GM23338 (cell line): Measurements from ENCODE around the gene C14orf180. TPM values are rescaled to one million over a fixed set of nuclear protein-coding genes. Genes with fewer than 3 reads are reported as not detected.
A peak's percentile ranks its signal among the peaks of the same experiment; 100 is the strongest.

Experiments used
- ATAC-seq: fragments of 200-7000 bp; cut with Tn5 transposase; 3 replicates; pipeline ENCODE4 v1.9.1; 2020
- DNase-seq: peaks from one replicate; pipeline ENCODE4 v3.0.0-alpha.2; 2015; ENCODE audit warnings: low spot score
- H2AFZ ChIP-seq: fragments of 200-600 bp; sonication (generic); 2 replicates; pipeline ENCODE4 v1.8.0; 2016; ENCODE audit warnings: antibody characterized with exemption, mild to moderate bottlenecking, moderate library complexity
- H3F3A ChIP-seq: fragments of 200-600 bp; sonication (generic); replicated peaks from 2 replicates; pipeline ENCODE4 v1.8.0; 2017; ENCODE audit warnings: antibody characterized with exemption, mixed run types, low read depth
- H3K27ac ChIP-seq: fragments of 200-600 bp; sonication (generic); 2 replicates; pipeline ENCODE4 v1.6.1; 2016; ENCODE audit warnings: low read depth
- H3K27me3 ChIP-seq: fragments of 200-600 bp; sonication (generic); 2 replicates; pipeline ENCODE4 v1.8.0; 2016; ENCODE audit warnings: mild to moderate bottlenecking, mixed run types, moderate library complexity; ENCODE audit not compliant: insufficient read depth
- H3K36me3 ChIP-seq: fragments of 200-600 bp; sonication (generic); 2 replicates; pipeline ENCODE4 v1.8.0; 2016; ENCODE audit warnings: mild to moderate bottlenecking; ENCODE audit not compliant: insufficient read depth
- H3K4me1 ChIP-seq: fragments of 200-600 bp; sonication (generic); 2 replicates; pipeline ENCODE4 v1.8.0; 2016; ENCODE audit warnings: mild to moderate bottlenecking, moderate library complexity; ENCODE audit not compliant: insufficient read depth
- H3K4me2 ChIP-seq: fragments of 200-600 bp; sonication (generic); 2 replicates; pipeline ENCODE4 v1.7.1; 2017; ENCODE audit warnings: mixed run types
- H3K4me3 ChIP-seq: fragments of 200-600 bp; sonication (generic); 2 replicates; pipeline ENCODE4 v1.6.1; 2016; ENCODE audit warnings: mixed run types
- H3K79me2 ChIP-seq: fragments of 200-600 bp; sonication (generic); replicated peaks from 2 replicates; pipeline ENCODE4 v1.8.0; 2017; ENCODE audit warnings: mild to moderate bottlenecking; ENCODE audit not compliant: insufficient read depth
- H3K9me2 ChIP-seq: fragments of 200-600 bp; sonication (generic); 2 replicates; pipeline ENCODE4 v1.8.0; 2017; ENCODE audit not compliant: insufficient read depth
- H4K20me1 ChIP-seq: fragments of 200-600 bp; sonication (generic); replicated peaks from 2 replicates; pipeline ENCODE4 v1.8.0; 2017; ENCODE audit warnings: mild to moderate bottlenecking; ENCODE audit not compliant: insufficient read depth
- H3K27ac Mint-ChIP-seq: 2 replicates; pipeline ENCODE4 v1.8.0; 2020; ENCODE audit warnings: inconsistent platforms, mild to moderate bottlenecking, moderate library complexity, mixed read lengths
- H3K27me3 Mint-ChIP-seq: 3 replicates; pipeline ENCODE4 v1.8.0; 2022; ENCODE audit warnings: low read depth, mild to moderate bottlenecking, moderate library complexity, mixed read lengths, inconsistent platforms; ENCODE audit not compliant: insufficient read depth, poor library complexity
- H3K36me3 Mint-ChIP-seq: 3 replicates; pipeline ENCODE4 v1.8.0; 2021; ENCODE audit warnings: low read depth, mild to moderate bottlenecking, inconsistent platforms, moderate library complexity, mixed read lengths
- H3K4me1 Mint-ChIP-seq: 3 replicates; pipeline ENCODE4 v1.8.0; 2020; ENCODE audit warnings: mild to moderate bottlenecking, inconsistent platforms, mixed read lengths
- H3K4me3 Mint-ChIP-seq: 3 replicates; pipeline ENCODE4 v1.8.0; 2021; ENCODE audit warnings: moderate library complexity, mild to moderate bottlenecking, inconsistent platforms, mixed read lengths
- H3K9me3 Mint-ChIP-seq: 3 replicates; pipeline ENCODE4 v1.8.0; 2020; ENCODE audit warnings: moderate library complexity, mild to moderate bottlenecking, inconsistent platforms, mixed read lengths
- CREB1 ChIP-seq: fragments of 250-450 bp; sonication (Bioruptor Pico); IDR thresholded peaks from 2 replicates; pipeline ENCODE4 v1.5.0; 2020; ENCODE audit warnings: low read depth, mild to moderate bottlenecking, moderate library complexity
- CTCF ChIP-seq, 2 experiments: fragments of 200-600 bp in 1 of 2; sonication (generic) in 1 of 2; conservative IDR thresholded peaks; 2 replicates each; pipeline versions ENCODE4 v1.5.1 to v1.6.1; 2016 to 2017; ENCODE audit warnings: antibody characterized with exemption in 2 of 2, low read depth in 2 of 2, mild to moderate bottlenecking in 2 of 2, moderate library complexity in 1 of 2
- ETS1 ChIP-seq: IDR thresholded peaks from 2 replicates; pipeline ENCODE4 v1.6.1; 2016; ENCODE audit warnings: antibody characterized with exemption
- EZH2 ChIP-seq: fragments of 200-600 bp; sonication (generic); IDR thresholded peaks from one replicate; pipeline ENCODE4 v1.8.0; 2017; ENCODE audit warnings: antibody characterized with exemption, mild to moderate bottlenecking, low read depth; ENCODE audit not compliant: unreplicated experiment
- EZH2phosphoT487 ChIP-seq: fragments of 200-600 bp; sonication (generic); IDR thresholded peaks from one replicate; pipeline ENCODE4 v1.8.1; 2018; ENCODE audit warnings: antibody characterized with exemption; ENCODE audit not compliant: unreplicated experiment
- JUNB ChIP-seq: IDR thresholded peaks from one replicate; pipeline ENCODE4 v1.6.1; 2016; ENCODE audit warnings: antibody characterized with exemption; ENCODE audit not compliant: unreplicated experiment
- NANOG ChIP-seq: IDR thresholded peaks from 2 replicates; pipeline ENCODE4 v1.6.1; 2016; ENCODE audit warnings: antibody characterized with exemption, borderline replicate concordance
- POLR2AphosphoS5 ChIP-seq: IDR thresholded peaks from 2 replicates; pipeline ENCODE4 v1.6.1; 2016; ENCODE audit warnings: antibody characterized with exemption, low read depth
- REST ChIP-seq: IDR thresholded peaks from one replicate; pipeline ENCODE4 v1.6.1; 2018; ENCODE audit warnings: antibody characterized with exemption; ENCODE audit not compliant: unreplicated experiment
- STAT1 ChIP-seq: IDR thresholded peaks from one replicate; pipeline ENCODE4 v1.6.1; 2016; ENCODE audit warnings: antibody characterized with exemption; ENCODE audit not compliant: unreplicated experiment
- ZNF114 ChIP-seq: fragments of 250-450 bp; sonication (Bioruptor Pico); IDR thresholded peaks from 2 replicates; pipeline ENCODE4 v1.5.0; 2020; ENCODE audit warnings: mild to moderate bottlenecking, moderate library complexity
- ZNF331 ChIP-seq: fragments of 250-450 bp; sonication (Bioruptor Pico); IDR thresholded peaks from 2 replicates; pipeline ENCODE4 v1.5.0; 2020; ENCODE audit warnings: low read depth, mild to moderate bottlenecking, moderate library complexity
- ZNF462 ChIP-seq: fragments of 250-450 bp; sonication (Bioruptor Pico); IDR thresholded peaks from 2 replicates; pipeline ENCODE4 v1.5.0; 2020; ENCODE audit warnings: mild to moderate bottlenecking, moderate library complexity
- polyA plus RNA-seq: library from polyadenylated mRNA; unstranded; fragments of >200 nt; fragmentation: Nextera tagmentation; extraction: Ambion mirVana; gene quantifications from 2 replicates; pipeline ENCODE4 v1.2.1, GENCODE V29; 2016
- total RNA-seq: library from RNA; depleted of rRNA; stranded (reverse); fragments of >200 nt; shearing (Covaris generic); gene quantifications from 2 replicates; pipeline ENCODE4 v1.2.3, GENCODE V29; 2014

Gene C14orf180
- total and polyA plus RNA-seq, 2 experiments from 2014 or later, result not detected

GRCh38 chr14:104563191-104563741 lies 16.3 kb upstream of the C14orf180 start:
- Mint-ChIP-seq H3K9me3 (no peaks in the 10 kb centered on the region), H3K27me3 (peaks cover 13% of the 10 kb centered on the region), H3K36me3 (no peaks in the 10 kb centered on the region), H3K4me3 (no peak overlapping the region), H3K4me1 (peaks cover 4% of the 10 kb centered on the region; the same call in 2 of the 3 replicates), H3K27ac (no peak overlapping the region)
- DNase-seq, result no peak
- Histone ChIP-seq H3F3A (no peaks in the 10 kb centered on the region), H3K27ac (no peak overlapping the region), H3K4me3 (no peak overlapping the region), H2AFZ (peak overlapping the region; percentile 91), H3K27me3 (no peaks in the 10 kb centered on the region), H3K9me2 (no peaks in the 10 kb centered on the region), H3K4me1 (no peaks in the 10 kb centered on the region), H4K20me1 (no peaks in the 10 kb centered on the region), H3K4me2 (no peak overlapping the region), H3K36me3 (no peaks in the 10 kb centered on the region), H3K79me2 (no peaks in the 10 kb centered on the region)
- TF ChIP-seq ETS1 (no peak), EZH2phosphoT487 (no peak), NANOG (no peak), POLR2AphosphoS5 (no peak), REST (no peak), ZNF114 (no peak), ZNF331 (CRISPR knock-in tag) (no peak), STAT1 (no peak), EZH2 (no peak), JUNB (no peak), ZNF462 (CRISPR knock-in tag) (no peak), CTCF (conservative IDR thresholded peaks at IDR 0.05; ENCODE audit: low read depth in 2 of 2) (no peak), CREB1 (CRISPR knock-in tag) (no peak)
- peak; percentile 21 for ATAC-seq
